D341Med (cell line): ENCODE results near the gene EIF4G1.
A peak's percentile ranks its signal among the peaks of the same experiment; 100 is the strongest.

Experiments used
- DNase-seq: peaks from one replicate; pipeline ENCODE4 v3.0.0; 2012; ENCODE audit warnings: low spot score

Gene EIF4G1

GRCh38 chr3:184352149-184352785 lies 37.9 kb downstream of the EIF4G1 start:
- DNase-seq = no peak

GRCh38 chr3:184352897-184353545 lies 38.6 kb downstream of the EIF4G1 start:
- DNase-seq = no peak

- DNase-seq = no peak
Measured at GRCh38 chr3:184353546-184353941, 39.1 kb downstream of the EIF4G1 start.

GRCh38 chr3:184354121-184354728 lies 39.8 kb downstream of the EIF4G1 start:
- peak; percentile 85 for DNase-seq

GRCh38 chr3:184354754-184355153 lies 40.3 kb downstream of the EIF4G1 start:
- no peak for DNase-seq

- DNase-seq = no peak
Measured at GRCh38 chr3:184355261-184356040, 41.0 kb downstream of the EIF4G1 start.

- no peak for DNase-seq
Measured at GRCh38 chr3:184357248-184358123, 43.1 kb downstream of the EIF4G1 start.

GRCh38 chr3:184358124-184358767 lies 43.8 kb downstream of the EIF4G1 start:
- DNase-seq = no peak

GRCh38 chr3:184358921-184359350 lies 44.5 kb downstream of the EIF4G1 start:
- no peak for DNase-seq

- DNase-seq = no peak
Measured at GRCh38 chr3:184359610-184360009, 45.2 kb downstream of the EIF4G1 start.

- no peak for DNase-seq
Measured at GRCh38 chr3:184360070-184360928, 45.9 kb downstream of the EIF4G1 start.

- DNase-seq = no peak
Measured at GRCh38 chr3:184360929-184361531, 46.6 kb downstream of the EIF4G1 start.

- DNase-seq = peak; percentile 87
Measured at GRCh38 chr3:184361532-184361931, 47.1 kb downstream of the EIF4G1 start, which contains the start of the genes CLCN2 and POLR2H. Gene CLCN2, minus strand, starts transcription at chr3:184361605. Its CDS starts 126 bp downstream, at chr3:184361479. Gene POLR2H, plus strand, starts transcription at chr3:184361710. Its CDS starts 1,783 bp downstream, at chr3:184363493.

GRCh38 chr3:184361932-184362667 lies 47.7 kb downstream of the EIF4G1 start:
- peak; percentile 66 for DNase-seq

GRCh38 chr3:184362668-184363546 lies 48.5 kb downstream of the EIF4G1 start:
- peak; percentile 96 for DNase-seq

- DNase-seq = no peak
Measured at GRCh38 chr3:184366619-184367289, 52.3 kb downstream of the EIF4G1 start.

GRCh38 chr3:184368116-184368515 lies 53.7 kb downstream of the EIF4G1 start:
- no peak for DNase-seq
